K562 (cell line): ENCODE data around the gene SS18L1. TPM values are rescaled to one million over a fixed set of nuclear protein-coding genes. Genes with fewer than 3 reads are reported as not detected.

Source experiments
- IFI16 ChIP-seq: fragments of 250-450 bp; sonication (Bioruptor Pico); IDR thresholded peaks from 2 replicates; pipeline ENCODE4 v2.1.2; 2022; ENCODE audit warnings: mild to moderate bottlenecking, inconsistent platforms
- MTA1 ChIP-seq: fragments of 450-650 bp; IDR thresholded peaks from 2 replicates; pipeline ENCODE4 v1.6.1; 2017; ENCODE audit warnings: borderline replicate concordance
- NR2F6 ChIP-seq: fragments of 450-650 bp; formaldehyde crosslinking; IDR thresholded peaks from 2 replicates; pipeline ENCODE4 v1.4.0; 2020; ENCODE audit warnings: mild to moderate bottlenecking
- PYGO2 ChIP-seq: fragments of 450-650 bp; IDR thresholded peaks from 2 replicates; pipeline ENCODE4 v1.6.1; 2016; ENCODE audit warnings: mild to moderate bottlenecking, missing genetic modification characterization, moderate library complexity, missing compliant biosample characterization
- RFX1 ChIP-seq: fragments of 450-650 bp; IDR thresholded peaks from 2 replicates; pipeline ENCODE4 v1.6.1; 2016; ENCODE audit warnings: mild to moderate bottlenecking, moderate library complexity
- SMARCA5 ChIP-seq: fragments of 450-650 bp; IDR thresholded peaks from 2 replicates; pipeline ENCODE4 v1.6.1; 2016
- TEAD4 ChIP-seq, 2 experiments: sonication (generic) in 1 of 2; formaldehyde crosslinking in 1 of 2; IDR thresholded peaks; 2 replicates each; pipeline versions ENCODE4 v1.6.1 to v1.8.0; 2012 to 2022; ENCODE audit warnings: borderline replicate concordance in 1 of 2, inconsistent platforms in 1 of 2, low read length in 1 of 2, mild to moderate bottlenecking in 1 of 2, missing genetic modification reagents in 1 of 2
- TSC22D4 ChIP-seq: fragments of 450-650 bp; IDR thresholded peaks from 2 replicates; pipeline ENCODE4 v1.6.1; 2016; ENCODE audit warnings: missing genetic modification characterization, missing biosample characterization, control low read depth
- ZC3H8 ChIP-seq: fragments of 450-650 bp; IDR thresholded peaks from 2 replicates; pipeline ENCODE4 v1.6.1; 2017
- ZNF197 ChIP-seq: fragments of 200-800 bp; sonication (Bioruptor generic); IDR thresholded peaks from 2 replicates; pipeline ENCODE4 v1.6.1; 2016; ENCODE audit warnings: low read depth, missing genetic modification characterization, missing compliant biosample characterization
- ZNF253 ChIP-seq: fragments of 250-450 bp; sonication (Bioruptor Pico); conservative IDR thresholded peaks from 2 replicates; pipeline ENCODE4 v1.6.1; 2021; ENCODE audit warnings: mild to moderate bottlenecking
- ZNF324 ChIP-seq: fragments of 250-450 bp; sonication (Bioruptor Pico); IDR thresholded peaks from 2 replicates; pipeline ENCODE4 v1.4.0; 2020; ENCODE audit warnings: mild to moderate bottlenecking
- ZNF778 ChIP-seq: fragments of 450-650 bp; formaldehyde crosslinking; IDR thresholded peaks from 2 replicates; pipeline ENCODE4 v1.4.0; 2020; ENCODE audit warnings: mild to moderate bottlenecking, moderate library complexity
- polyA plus RNA-seq, 8 experiments: library from polyadenylated mRNA; depleted of rRNA in 4 of 8; stranded (reverse) in 5 of 8; unstranded in 3 of 8; fragments of >200 nt; fragmentation: Nextera tagmentation in 2 of 8; fragmentation: Illumina TruSeq in 1 of 8; extraction: Ambion mirVana in 2 of 8; extraction: Trizol in 1 of 8; gene quantifications; 2 replicates each; pipeline versions ENCODE4 v1.2.1 to v1.2.3, GENCODE V29; 2011 to 2014; ENCODE audit warnings: inconsistent platforms in 1 of 8, missing spikeins in 1 of 8
- total RNA-seq, 7 experiments: library from RNA; depleted of rRNA in 6 of 7; stranded (reverse); fragments of >200 nt in 6 of 7; fragmentation: Illumina TruSeq in 2 of 7; extraction: Trizol in 2 of 7; gene quantifications; 2 replicates each; pipeline versions ENCODE4 v1.2.1 to v1.2.3, GENCODE V29; 2011 to 2021; ENCODE audit warnings: low replicate concordance in 1 of 7
- TF ChIP-seq, protein P1 (sequence below), 2 experiments: fragments of 450-650 bp; formaldehyde crosslinking in 1 of 2; IDR thresholded peaks; 2 replicates each; pipeline versions ENCODE4 v1.4.0 to v1.6.1; 2014 to 2020; ENCODE audit warnings: mild to moderate bottlenecking in 2 of 2, borderline replicate concordance in 1 of 2, low read depth in 1 of 2
- TF ChIP-seq, protein P2 (sequence below): sonication (generic); formaldehyde crosslinking; IDR thresholded peaks from 2 replicates; pipeline ENCODE4 v1.9.0; 2022; ENCODE audit warnings: mild to moderate bottlenecking, missing genetic modification reagents
- TF ChIP-seq, protein P3 (sequence below): fragments of 450-650 bp; IDR thresholded peaks from 2 replicates; pipeline ENCODE4 v1.6.1; 2016; ENCODE audit warnings: antibody characterized with exemption

SS18L1 gene
- total and polyA plus RNA-seq, 9 of the 15 experiments (the other 6 are each of a cell fraction or from before 2014, with no cell fraction given), result 2.7 to 28.3 (median 15.1) TPM

DNA sequence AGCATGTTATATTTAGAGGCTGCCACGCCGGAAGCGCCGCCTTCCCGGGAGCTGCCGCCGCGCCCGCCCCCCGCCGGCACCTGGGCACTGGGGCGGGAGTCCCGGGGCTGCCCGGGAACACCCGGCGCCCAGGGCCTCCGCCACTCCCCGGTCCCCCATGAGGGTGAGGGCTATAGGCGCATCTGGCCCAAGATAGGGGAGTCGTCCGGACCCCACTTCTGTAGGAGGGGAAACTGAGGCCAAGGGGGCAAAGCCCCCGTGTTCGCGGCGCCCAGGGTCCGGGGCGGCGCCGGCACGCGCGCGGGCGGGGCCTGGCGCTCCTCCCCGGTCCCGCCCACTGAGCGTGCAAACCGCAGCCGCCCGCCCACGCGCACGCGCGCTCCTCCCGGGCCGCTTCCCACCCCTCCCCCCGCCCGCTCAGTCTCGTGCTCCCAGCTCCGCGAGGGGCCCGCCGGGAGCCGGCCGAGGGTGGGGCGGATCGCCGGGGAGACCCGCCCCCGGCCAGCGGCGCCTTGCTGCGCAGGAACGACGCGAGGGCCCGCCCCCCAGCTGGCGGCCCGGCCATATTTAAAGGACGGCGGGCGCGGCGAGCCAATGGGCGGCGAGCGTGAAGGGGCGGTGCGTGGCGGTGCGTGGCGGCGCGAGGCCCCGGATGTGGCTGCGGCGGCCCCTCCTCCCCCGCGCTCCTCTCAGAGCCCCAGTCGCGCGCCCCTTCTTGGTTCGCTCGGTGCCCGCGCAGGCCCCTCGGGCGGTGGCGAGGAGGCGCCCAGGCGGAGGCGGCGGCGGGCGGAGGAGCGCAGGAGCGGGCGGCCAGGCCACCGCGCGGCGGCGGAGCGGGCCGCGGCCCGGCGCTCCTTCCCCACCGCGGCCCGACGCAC lies 21.6 kb upstream of the SS18L1 start, which contains the start of gene LSM14B (continued):
- TF ChIP-seq, protein P1, sequence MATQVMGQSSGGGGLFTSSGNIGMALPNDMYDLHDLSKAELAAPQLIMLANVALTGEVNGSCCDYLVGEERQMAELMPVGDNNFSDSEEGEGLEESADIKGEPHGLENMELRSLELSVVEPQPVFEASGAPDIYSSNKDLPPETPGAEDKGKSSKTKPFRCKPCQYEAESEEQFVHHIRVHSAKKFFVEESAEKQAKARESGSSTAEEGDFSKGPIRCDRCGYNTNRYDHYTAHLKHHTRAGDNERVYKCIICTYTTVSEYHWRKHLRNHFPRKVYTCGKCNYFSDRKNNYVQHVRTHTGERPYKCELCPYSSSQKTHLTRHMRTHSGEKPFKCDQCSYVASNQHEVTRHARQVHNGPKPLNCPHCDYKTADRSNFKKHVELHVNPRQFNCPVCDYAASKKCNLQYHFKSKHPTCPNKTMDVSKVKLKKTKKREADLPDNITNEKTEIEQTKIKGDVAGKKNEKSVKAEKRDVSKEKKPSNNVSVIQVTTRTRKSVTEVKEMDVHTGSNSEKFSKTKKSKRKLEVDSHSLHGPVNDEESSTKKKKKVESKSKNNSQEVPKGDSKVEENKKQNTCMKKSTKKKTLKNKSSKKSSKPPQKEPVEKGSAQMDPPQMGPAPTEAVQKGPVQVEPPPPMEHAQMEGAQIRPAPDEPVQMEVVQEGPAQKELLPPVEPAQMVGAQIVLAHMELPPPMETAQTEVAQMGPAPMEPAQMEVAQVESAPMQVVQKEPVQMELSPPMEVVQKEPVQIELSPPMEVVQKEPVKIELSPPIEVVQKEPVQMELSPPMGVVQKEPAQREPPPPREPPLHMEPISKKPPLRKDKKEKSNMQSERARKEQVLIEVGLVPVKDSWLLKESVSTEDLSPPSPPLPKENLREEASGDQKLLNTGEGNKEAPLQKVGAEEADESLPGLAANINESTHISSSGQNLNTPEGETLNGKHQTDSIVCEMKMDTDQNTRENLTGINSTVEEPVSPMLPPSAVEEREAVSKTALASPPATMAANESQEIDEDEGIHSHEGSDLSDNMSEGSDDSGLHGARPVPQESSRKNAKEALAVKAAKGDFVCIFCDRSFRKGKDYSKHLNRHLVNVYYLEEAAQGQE (IDR thresholded peaks at IDR 0.05; ENCODE audit: borderline replicate concordance), result no peak; the same call in 1 of the 2 replicates
- TF ChIP-seq, protein P1 (CRISPR knock-in tag; IDR thresholded peaks at IDR 0.05; ENCODE audit: low read depth), result no peak
- no peak for TF ChIP-seq SMARCA5
- TF ChIP-seq ZNF778 (CRISPR knock-in tag), result no peak
- TF ChIP-seq NR2F6 (CRISPR knock-in tag), result no peak
- TF ChIP-seq, protein P2, sequence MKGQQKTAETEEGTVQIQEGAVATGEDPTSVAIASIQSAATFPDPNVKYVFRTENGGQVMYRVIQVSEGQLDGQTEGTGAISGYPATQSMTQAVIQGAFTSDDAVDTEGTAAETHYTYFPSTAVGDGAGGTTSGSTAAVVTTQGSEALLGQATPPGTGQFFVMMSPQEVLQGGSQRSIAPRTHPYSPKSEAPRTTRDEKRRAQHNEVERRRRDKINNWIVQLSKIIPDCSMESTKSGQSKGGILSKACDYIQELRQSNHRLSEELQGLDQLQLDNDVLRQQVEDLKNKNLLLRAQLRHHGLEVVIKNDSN (CRISPR knock-in tag), result no peak; the same call in 1 of the 2 replicates
- TF ChIP-seq MTA1, result no peak
- no peak for TF ChIP-seq ZNF324 (CRISPR knock-in tag)
- no peak for TF ChIP-seq TEAD4 (IDR thresholded peaks at IDR 0.05; ENCODE audit: low read length)
- no peak for TF ChIP-seq TEAD4 (CRISPR knock-in tag; IDR thresholded peaks at IDR 0.05; ENCODE audit: borderline replicate concordance)
- no peak for TF ChIP-seq IFI16 (CRISPR knock-in tag)
- no peak for TF ChIP-seq ZNF253 (CRISPR knock-in tag)
- no peak for TF ChIP-seq TSC22D4 (tag)
- no peak for TF ChIP-seq ZC3H8
- no peak for TF ChIP-seq PYGO2 (tag)
- TF ChIP-seq ZNF197 (CRISPR knock-in tag), result no peak
- TF ChIP-seq RFX1, result no peak
- TF ChIP-seq, protein P3, sequence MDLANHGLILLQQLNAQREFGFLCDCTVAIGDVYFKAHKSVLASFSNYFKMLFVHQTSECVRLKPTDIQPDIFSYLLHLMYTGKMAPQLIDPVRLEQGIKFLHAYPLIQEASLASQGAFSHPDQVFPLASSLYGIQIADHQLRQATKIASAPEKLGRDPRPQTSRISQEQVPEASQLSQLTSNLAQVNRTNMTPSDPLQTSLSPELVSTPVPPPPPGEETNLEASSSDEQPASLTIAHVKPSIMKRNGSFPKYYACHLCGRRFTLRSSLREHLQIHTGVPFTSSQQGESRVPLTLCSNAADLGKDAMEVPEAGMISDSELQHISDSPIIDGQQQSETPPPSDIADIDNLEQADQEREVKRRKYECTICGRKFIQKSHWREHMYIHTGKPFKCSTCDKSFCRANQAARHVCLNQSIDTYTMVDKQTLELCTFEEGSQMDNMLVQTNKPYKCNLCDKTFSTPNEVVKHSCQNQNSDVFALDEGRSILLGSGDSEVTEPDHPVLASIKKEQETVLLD, result no peak
